Bronchial epithelial cell (primary cell): Measurements from ENCODE around the gene AGBL4. TPM values are rescaled to one million over a fixed set of nuclear protein-coding genes. Genes with fewer than 3 reads are reported as not detected.

Source experiments
- DNase-seq: peaks from one replicate; pipeline ENCODE4 v3.0.0-alpha.2; 2010; ENCODE audit warnings: low read depth
- FAIRE-seq: peaks from 2 replicates; lab custom pipeline; 2011; peaks lifted over from hg19 to GRCh38; lab: Jason Lieb, UNC
- H3K27me3 ChIP-seq: 2 replicates; pipeline ENCODE4 v1.5.1; 2011; ENCODE audit warnings: low read length; ENCODE audit not compliant: control insufficient read depth, insufficient read depth
- H3K36me3 ChIP-seq: 2 replicates; pipeline ENCODE4 v1.5.1; 2011; ENCODE audit warnings: low read length; ENCODE audit not compliant: control insufficient read depth, insufficient read depth
- H3K4me3 ChIP-seq: 2 replicates; pipeline ENCODE4 v1.5.1; 2011; ENCODE audit warnings: mild to moderate bottlenecking, low read depth, low read length, control low read depth
- CTCF ChIP-seq: IDR thresholded peaks from 2 replicates; pipeline ENCODE4 v1.5.1; 2011; ENCODE audit warnings: mild to moderate bottlenecking, moderate library complexity, low read length, control low read depth, inconsistent platforms; ENCODE audit not compliant: insufficient read depth, severe bottlenecking
- total RNA-seq: library from RNA; depleted of rRNA; stranded (reverse); fragments of >200 nt; gene quantifications from 2 replicates; pipeline ENCODE4 v1.2.1, GENCODE V29; 2014

The AGBL4 gene
- total RNA-seq, 1 donor from 2014 or later, result not detected

GRCh38 chr1:48673332-48674105 lies 1350.2 kb downstream of the AGBL4 start:
- TF ChIP-seq CTCF, result no peak
- no peak overlapping the region for H3K4me3 ChIP-seq
- FAIRE-seq (no peak), DNase-seq (no peak)
- no peaks in the 10 kb centered on the region for H3K36me3 ChIP-seq
- peaks cover 3% of the 10 kb centered on the region for H3K27me3 ChIP-seq

- DNase-seq (no peak), FAIRE-seq (no peak)
- H3K4me3 ChIP-seq, result no peak overlapping the region
- H3K27me3 ChIP-seq, result peaks cover 5% of the 10 kb centered on the region
- TF ChIP-seq CTCF, result no peak
- no peaks in the 10 kb centered on the region for H3K36me3 ChIP-seq
These were observed 1352.2 kb downstream of the AGBL4 start for GRCh38 chr1:48671578-48671977.

GRCh38 chr1:48670234-48671020 lies 1353.3 kb downstream of the AGBL4 start:
- TF ChIP-seq CTCF, result no peak
- no peak for FAIRE-seq
- H3K4me3 ChIP-seq, result no peak overlapping the region
- peaks cover 5% of the 10 kb centered on the region for H3K27me3 ChIP-seq
- DNase-seq, result no peak
- no peaks in the 10 kb centered on the region for H3K36me3 ChIP-seq

- Histone ChIP-seq H3K27me3 (peaks cover 5% of the 10 kb centered on the region), H3K4me3 (no peak overlapping the region), H3K36me3 (no peaks in the 10 kb centered on the region)
- DNase-seq, result no peak
- no peak for FAIRE-seq
- TF ChIP-seq CTCF, result no peak
These were observed 1355.4 kb downstream of the AGBL4 start for GRCh38 chr1:48668339-48668738.

- Histone ChIP-seq H3K36me3 (no peaks in the 10 kb centered on the region), H3K4me3 (no peak overlapping the region), H3K27me3 (peaks cover 5% of the 10 kb centered on the region)
- DNase-seq, result no peak
- no peak for TF ChIP-seq CTCF
- no peak for FAIRE-seq
These were observed 1356.0 kb downstream of the AGBL4 start for GRCh38 chr1:48667782-48668181.
